Lower leg skin (tissue), 4 donors: Measurements from ENCODE around the gene SPC24. TPM values are rescaled to one million over a fixed set of nuclear protein-coding genes. Genes with fewer than 3 reads are reported as not detected.

Experiments
- DNase-seq, 2 donors: peaks; one replicate each; pipeline ENCODE4 v3.0.0-alpha.2; 2019; ENCODE audit warnings: low spot score in 2 of 2
- H3K4me3 ChIP-seq: fragments of 200-600 bp; sonication (generic); 2 replicates; pipeline ENCODE4 v1.5.1; 2017; ENCODE audit warnings: mild to moderate bottlenecking, low read depth; ENCODE audit not compliant: poor library complexity, severe bottlenecking
- CTCF ChIP-seq, 3 donors: fragments of 450-650 bp; IDR thresholded peaks; one replicate each; pipeline ENCODE4 v1.5.1; 2016; ENCODE audit warnings: antibody characterized with exemption in 3 of 3, mild to moderate bottlenecking in 3 of 3, moderate library complexity in 2 of 3
- POLR2A ChIP-seq, 2 donors: fragments of 450-650 bp; IDR thresholded peaks; one replicate each; pipeline ENCODE4 v1.6.1; 2016 to 2017; ENCODE audit warnings: antibody characterized with exemption in 2 of 2, mild to moderate bottlenecking in 1 of 2, moderate library complexity in 1 of 2
- WGBS, 2 donors: methylation state at CpG; one replicate each; pipeline ENCODE4 v1.1.5; 2018; 5-methylcytosine and 5-hydroxymethylcytosine counted together
- intact Hi-C: fragments of 100-400 bp; cut with DNase I; formaldehyde crosslinking; loops from one replicate; pipeline ENCODE4 v1.15.0; 2023; ENCODE audit warnings: low total_unique reads
- total RNA-seq, 4 donors: library from RNA; depleted of rRNA; stranded (reverse); fragments of >200 nt; gene quantifications; one replicate each; pipeline ENCODE4 v1.1.0, GENCODE V29; 2016

SPC24 gene
- total RNA-seq, 4 donors from 2014 or later: 0.17 to 8.5 (median 0.82) TPM

DNA sequence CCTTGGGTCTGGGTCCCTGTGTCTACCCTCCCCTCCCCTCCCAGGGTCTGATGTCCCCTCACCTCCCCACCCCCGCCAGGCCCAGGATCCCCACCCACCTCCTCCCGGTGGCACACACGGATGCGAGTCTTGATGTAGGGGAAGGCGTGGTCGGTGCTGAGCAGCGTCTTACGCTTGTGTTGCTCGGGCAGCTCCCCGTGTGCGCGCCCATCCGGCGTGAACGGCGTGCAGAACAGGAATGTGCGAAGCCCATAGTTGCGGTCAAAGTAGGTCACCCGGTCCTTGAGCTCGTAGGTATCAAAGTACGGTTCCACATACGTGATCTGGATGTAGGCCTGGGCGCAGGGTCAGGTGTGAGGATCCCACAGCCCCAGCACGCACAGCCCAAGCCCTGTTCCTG is 46.2 kb upstream of the SPC24 start:
- no peak for TF ChIP-seq POLR2A (IDR thresholded peaks at IDR 0.05)
- TF ChIP-seq CTCF (IDR thresholded peaks at IDR 0.05): no peak

GRCh38 chr19:11200931-11201330 is 45.3 kb upstream of the SPC24 start:
- DNase-seq: no peak
- 92 to 93% methylated on average over 8 to 9 of the region's 9 CpGs for WGBS, 2 donors
- H3K4me3 ChIP-seq: no peak overlapping the region
- intact Hi-C loops: loop anchor here (10.0 kb wide), 1 partner anchor 76 kb away; no protein-coding TSS in a partner anchor
- TF ChIP-seq POLR2A (IDR thresholded peaks at IDR 0.05) (no peak), CTCF (IDR thresholded peaks at IDR 0.05) (no peak)

More for the DNA sequence above, 46.2 kb upstream of the SPC24 start:
- WGBS, 2 donors: 90 to 92% methylated on average over 24 of the region's 24 CpGs
- intact Hi-C loops: loop anchor here (10.0 kb wide), 1 partner anchor 77 kb away; no protein-coding TSS in a partner anchor
- DNase-seq: no peak
- H3K4me3 ChIP-seq: no peak overlapping the region

DNA sequence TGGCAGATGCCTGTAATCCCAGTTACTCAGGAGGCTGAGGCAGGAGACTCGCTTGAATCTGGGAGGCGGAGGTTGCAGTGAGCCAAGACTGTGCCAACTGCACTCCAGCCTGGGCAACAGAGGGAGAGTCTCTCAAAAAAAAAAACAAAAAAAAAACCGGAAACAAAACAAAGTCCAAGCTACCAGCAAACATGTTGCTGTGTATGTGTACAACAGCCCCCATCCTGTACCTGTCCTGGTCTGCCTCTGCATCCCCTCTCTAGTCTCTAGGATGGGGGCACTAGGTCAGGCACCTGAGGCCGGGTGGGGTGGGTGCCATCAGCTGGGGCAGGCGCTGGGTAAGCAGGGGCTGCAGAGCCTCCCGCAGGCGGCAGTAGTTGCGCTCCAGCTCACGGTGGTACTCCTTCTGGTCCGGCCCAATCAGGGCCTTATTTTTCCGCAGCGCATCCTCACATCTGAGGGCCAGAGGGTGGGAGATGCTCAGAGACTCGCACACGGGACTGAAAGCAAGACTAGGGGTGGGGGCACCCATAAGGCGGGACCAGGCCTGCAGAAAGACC is 44.5 kb upstream of the SPC24 start:
- no peak overlapping the region for H3K4me3 ChIP-seq
- 86 to 90% methylated on average over 15 of the region's 15 CpGs for WGBS, 2 donors
- intact Hi-C loops: loop anchor here (10.0 kb wide), 1 partner anchor 75 kb away; no protein-coding TSS in a partner anchor
- TF ChIP-seq POLR2A (IDR thresholded peaks at IDR 0.05) (no peak), CTCF (IDR thresholded peaks at IDR 0.05) (no peak)
- no peak for DNase-seq

DNA sequence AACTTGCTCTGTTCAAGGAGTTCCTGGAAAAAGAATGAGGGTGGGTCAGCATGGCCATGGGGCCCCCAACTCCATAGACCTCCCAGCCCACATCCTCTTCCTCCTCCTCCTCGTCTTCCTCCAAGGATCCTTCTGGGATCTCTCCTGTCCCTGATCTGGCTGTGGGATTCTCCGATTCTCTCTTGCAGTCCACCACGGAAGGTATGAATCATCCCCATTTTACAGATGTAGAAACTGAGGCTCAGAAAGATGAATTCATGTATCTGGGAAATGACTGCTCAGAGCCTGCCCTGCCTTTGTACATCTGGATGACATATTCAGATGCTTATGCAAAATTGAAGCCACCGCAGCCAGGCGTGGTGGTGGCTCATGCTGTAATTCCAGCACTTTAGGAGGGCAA is 43.9 kb upstream of the SPC24 start:
- intact Hi-C loops: no loop called here
- WGBS, 2 donors: 88 to 97% methylated on average over 5 of the region's 5 CpGs

GRCh38 chr19:11198769-11199424 is 43.3 kb upstream of the SPC24 start:
- 60 to 70% methylated on average over 7 of the region's 7 CpGs for WGBS, 2 donors
- intact Hi-C loops: no loop called here
- TF ChIP-seq POLR2A (IDR thresholded peaks at IDR 0.05) (no peak), CTCF (IDR thresholded peaks at IDR 0.05) (no peak)
- H3K4me3 ChIP-seq: no peak overlapping the region
- no peak for DNase-seq

More for the DNA sequence above, 43.9 kb upstream of the SPC24 start:
- no peak for TF ChIP-seq POLR2A (IDR thresholded peaks at IDR 0.05)
- TF ChIP-seq CTCF (IDR thresholded peaks at IDR 0.05): no peak
- no peak overlapping the region for H3K4me3 ChIP-seq
- no peak for DNase-seq
